Fibroblast of gingiva (primary cell): ENCODE measurements around the gene SLC26A8.
"Not testable (repeated sequence)": the region's sequence is repeated elsewhere in the genome, so short reads cannot be mapped to it uniquely, and the experiment has no call there.

Source experiments
- DNase-seq: peaks from one replicate; pipeline ENCODE4 v3.0.0-alpha.2; 2011; ENCODE audit warnings: low read depth

Gene SLC26A8

GRCh38 chr6:35943390-35943789, 81.1 kb downstream of the SLC26A8 start:
- DNase-seq, result no peak

GRCh38 chr6:35942355-35942754, 82.1 kb downstream of the SLC26A8 start:
- DNase-seq, result no peak

GRCh38 chr6:35941170-35941569, 83.3 kb downstream of the SLC26A8 start:
- not testable (repeated sequence) for DNase-seq

GRCh38 chr6:35940014-35940413, 84.4 kb downstream of the SLC26A8 start:
- not testable (repeated sequence) for DNase-seq

GRCh38 chr6:35939259-35939658, 85.2 kb downstream of the SLC26A8 start:
- DNase-seq, result not testable (repeated sequence)

- DNase-seq, result no peak
Observed at GRCh38 chr6:35936681-35937359, 87.6 kb downstream of the SLC26A8 start.

GRCh38 chr6:35935469-35935868, 89.0 kb downstream of the SLC26A8 start:
- DNase-seq, result no peak

GRCh38 chr6:35933844-35934243, 90.6 kb downstream of the SLC26A8 start:
- no peak for DNase-seq

- DNase-seq, result not testable (repeated sequence)
Observed at GRCh38 chr6:35931873-35932272, 92.6 kb downstream of the SLC26A8 start.

- no peak for DNase-seq
Observed at GRCh38 chr6:35931120-35931561, 93.3 kb downstream of the SLC26A8 start.

GRCh38 chr6:35929601-35930000, 94.8 kb downstream of the SLC26A8 start:
- DNase-seq, result no peak

GRCh38 chr6:35926509-35927215, 97.8 kb downstream of the SLC26A8 start:
- DNase-seq, result no peak

- no peak for DNase-seq
Observed at GRCh38 chr6:35925961-35926360, 98.5 kb downstream of the SLC26A8 start.

GRCh38 chr6:35924146-35924545, 100.3 kb downstream of the SLC26A8 start:
- DNase-seq, result no peak

GRCh38 chr6:35922139-35922554, 102.3 kb downstream of the SLC26A8 start:
- DNase-seq, result no peak

- DNase-seq, result peak; percentile 74
Observed at GRCh38 chr6:35920793-35921732, 103.4 kb downstream of the SLC26A8 start, which contains the start of gene SRPK1. Gene SRPK1 (minus strand): TSS chr6:35921098. CDS start chr6:35921056, 42 bp downstream.

- DNase-seq, result peak; percentile 46
Observed at GRCh38 chr6:35919827-35920751, 104.4 kb downstream of the SLC26A8 start.

GRCh38 chr6:35919085-35919826, 105.2 kb downstream of the SLC26A8 start:
- peak; percentile 45 for DNase-seq

- DNase-seq, result not testable (repeated sequence)
Observed at GRCh38 chr6:35916893-35917292, 107.5 kb downstream of the SLC26A8 start.

- DNase-seq, result no peak
Observed at GRCh38 chr6:35916056-35916455, 108.4 kb downstream of the SLC26A8 start.
